GM18508 (cell line): ENCODE results near the gene BASP1.
"Not testable (repeated sequence)": the region's sequence is repeated elsewhere in the genome, so short reads cannot be mapped to it uniquely, and the experiment has no call there.

ENCODE experiments used
- ATAC-seq: cut with Tn5 transposase; IDR thresholded peaks from one replicate; pipeline ENCODE4 v1.9.1; 2021; ENCODE audit warnings: moderate number of reproducible peaks; ENCODE audit not compliant: insufficient read depth, unreplicated experiment

Gene BASP1

GRCh38 chr5:17311811-17312210 lies 94.4 kb downstream of the BASP1 start:
- ATAC-seq: not testable (repeated sequence)

- ATAC-seq: no peak
These were observed 94.9 kb downstream of the BASP1 start for GRCh38 chr5:17312358-17312757.

GRCh38 chr5:17314907-17315471 lies 97.6 kb downstream of the BASP1 start:
- peak; percentile 20 for ATAC-seq

- no peak for ATAC-seq
These were observed 98.3 kb downstream of the BASP1 start for GRCh38 chr5:17315710-17316221.

GRCh38 chr5:17316970-17317459 lies 99.6 kb downstream of the BASP1 start:
- ATAC-seq: peak; percentile 63

GRCh38 chr5:17317473-17317872 lies 100.0 kb downstream of the BASP1 start:
- no peak for ATAC-seq

GRCh38 chr5:17319095-17319494 lies 101.7 kb downstream of the BASP1 start:
- not testable (repeated sequence) for ATAC-seq

GRCh38 chr5:17325770-17326599 lies 108.6 kb downstream of the BASP1 start:
- ATAC-seq: no peak
